ENCODE measurements around the gene GEN1. TPM values are rescaled to one million over a fixed set of nuclear protein-coding genes. Genes with fewer than 3 reads are reported as not detected.

Gene GEN1
- total RNA-seq, 1 experiment from 2014 or later: 23.7 TPM

GRCh38 chr2:17753803-17754663, at the start of gene GEN1, which contains the start of gene SMC6 (continued):
- TF ChIP-seq AFF4 (CRISPR knock-in tag; IDR thresholded peaks at IDR 0.05; ENCODE audit: borderline replicate concordance): no peak
- no peak for TF ChIP-seq EMX1 (CRISPR knock-in tag; IDR thresholded peaks at IDR 0.05)
- TF ChIP-seq HMGXB4 (CRISPR knock-in tag; IDR thresholded peaks at IDR 0.05): no peak
- no peak for TF ChIP-seq FOXP1 (CRISPR knock-in tag; IDR thresholded peaks at IDR 0.05; ENCODE audit: borderline replicate concordance)
- no peak for TF ChIP-seq STAT6 (CRISPR knock-in tag; conservative IDR thresholded peaks at IDR 0.05; ENCODE audit: low read depth)
- TF ChIP-seq CDX4 (CRISPR knock-in tag; IDR thresholded peaks at IDR 0.05; ENCODE audit: borderline replicate concordance): no peak
- peak; percentile 5; the same call in 1 of the 2 replicates for TF ChIP-seq E2F5 (CRISPR knock-in tag; IDR thresholded peaks at IDR 0.05)
- TF ChIP-seq ETV6 (CRISPR knock-in tag; IDR thresholded peaks at IDR 0.05): no peak; the same call in none of the 2 replicates
- TF ChIP-seq ZBTB43 (CRISPR knock-in tag; IDR thresholded peaks at IDR 0.05): no peak
- TF ChIP-seq SMAD3 (CRISPR knock-in tag; IDR thresholded peaks at IDR 0.05; ENCODE audit: borderline replicate concordance): no peak
- TF ChIP-seq JUN (CRISPR knock-in tag; IDR thresholded peaks at IDR 0.05): peak; percentile 76
- 0 out of 2 replicates have a peak, but pooled peaks have one; percentile 15 for TF ChIP-seq ZNF121 (CRISPR knock-in tag; IDR thresholded peaks at IDR 0.05)

GRCh38 chr2:17706845-17707244, 47.1 kb upstream of the GEN1 start:
- H3K36me3 Mint-ChIP-seq: peaks cover 35% of the 10 kb centered on the region
- H3K4me3 Mint-ChIP-seq: no peak overlapping the region
- ChIA-PET CTCF (no interaction called here), POLR2A (interaction anchor here (0.6 kb wide), 1 partner anchor 69 kb away, joined by 3 read pairs; no protein-coding TSS in a partner anchor)
- no peaks in the 10 kb centered on the region for H3K9me3 Mint-ChIP-seq
- no peak for DNase-seq (ENCODE audit: low spot score)
- no peak overlapping the region for H3K27ac Mint-ChIP-seq
- no peaks in the 10 kb centered on the region for H3K4me1 Mint-ChIP-seq
- no peaks in the 10 kb centered on the region for H3K27me3 Mint-ChIP-seq (ENCODE audit: low read depth)
- ATAC-seq: no peak
- no peak for TF ChIP-seq E2F5 (CRISPR knock-in tag; IDR thresholded peaks at IDR 0.05)
- TF ChIP-seq CREM (CRISPR knock-in tag; IDR thresholded peaks at IDR 0.05): no peak
- TF ChIP-seq MLX (CRISPR knock-in tag; IDR thresholded peaks at IDR 0.05): no peak
- no peak for TF ChIP-seq PRRX2 (CRISPR knock-in tag; IDR thresholded peaks at IDR 0.05)
- TF ChIP-seq ZNF281 (CRISPR knock-in tag; IDR thresholded peaks at IDR 0.05): no peak
- no peak for TF ChIP-seq ZNF423 (CRISPR knock-in tag; IDR thresholded peaks at IDR 0.05)

All from WTC11 (cell line).